Astrocyte (in vitro differentiated cells and primary cell): ENCODE measurements around the gene FBXL13. TPM values are rescaled to one million over a fixed set of nuclear protein-coding genes. Genes with fewer than 3 reads are reported as not detected.

ENCODE experiments used
- DNase-seq: peaks from one replicate; pipeline ENCODE4 v3.0.0-alpha.2; 2010; ENCODE audit warnings: low read depth
- FAIRE-seq: peaks from 2 replicates; lab custom pipeline; 2011; peaks lifted over from hg19 to GRCh38; lab: Jason Lieb, UNC
- H2AFZ ChIP-seq: 2 replicates; pipeline ENCODE4 v1.6.0; 2012; ENCODE audit warnings: low read depth, low read length, inconsistent platforms
- H3K27ac ChIP-seq: 2 replicates; pipeline ENCODE4 v1.5.1; 2011; ENCODE audit warnings: low read depth, low read length, inconsistent platforms
- H3K27me3 ChIP-seq: 2 replicates; pipeline ENCODE4 v1.6.0; 2011; ENCODE audit warnings: low read length, inconsistent platforms; ENCODE audit not compliant: insufficient read depth
- H3K36me3 ChIP-seq: 2 replicates; pipeline ENCODE4 v1.5.1; 2011; ENCODE audit warnings: low read length, inconsistent platforms; ENCODE audit not compliant: insufficient read depth
- H3K4me1 ChIP-seq: 2 replicates; pipeline ENCODE4 v1.5.1; 2011; ENCODE audit warnings: low read length, inconsistent platforms; ENCODE audit not compliant: insufficient read depth
- H3K4me2 ChIP-seq: 2 replicates; pipeline ENCODE4 v1.6.0; 2012; ENCODE audit warnings: low read length, inconsistent platforms
- H3K4me3 ChIP-seq: 2 replicates; pipeline ENCODE4 v1.5.1; 2011; ENCODE audit warnings: low read depth, mild to moderate bottlenecking, low read length, inconsistent platforms; ENCODE audit not compliant: insufficient read depth
- H3K79me2 ChIP-seq: 2 replicates; pipeline ENCODE4 v1.6.0; 2012; ENCODE audit warnings: mild to moderate bottlenecking, low read length, inconsistent platforms; ENCODE audit not compliant: insufficient read depth
- H3K9ac ChIP-seq: 2 replicates; pipeline ENCODE4 v1.6.0; 2012; ENCODE audit warnings: mild to moderate bottlenecking, low read length, inconsistent platforms
- H3K9me3 ChIP-seq: 2 replicates; pipeline ENCODE4 v1.5.1; 2012; ENCODE audit warnings: low read depth, mild to moderate bottlenecking, low read length, inconsistent platforms; ENCODE audit not compliant: insufficient read depth
- H4K20me1 ChIP-seq: 2 replicates; pipeline ENCODE4 v1.6.0; 2012; ENCODE audit warnings: low read length, inconsistent platforms; ENCODE audit not compliant: insufficient read depth
- H3K27ac Mint-ChIP-seq: one replicate; pipeline ENCODE4 v1.8.0; 2021; ENCODE audit warnings: mild to moderate bottlenecking, mixed read lengths; ENCODE audit not compliant: unreplicated experiment
- H3K27me3 Mint-ChIP-seq: one replicate; pipeline ENCODE4 v1.8.0; 2021; ENCODE audit warnings: low read depth, mixed read lengths; ENCODE audit not compliant: unreplicated experiment
- H3K36me3 Mint-ChIP-seq: one replicate; pipeline ENCODE4 v1.8.0; 2021; ENCODE audit warnings: low read depth, mixed read lengths; ENCODE audit not compliant: unreplicated experiment
- H3K4me1 Mint-ChIP-seq: one replicate; pipeline ENCODE4 v1.8.0; 2021; ENCODE audit warnings: low read depth, mixed read lengths; ENCODE audit not compliant: unreplicated experiment
- H3K4me3 Mint-ChIP-seq: one replicate; pipeline ENCODE4 v1.8.0; 2021; ENCODE audit warnings: mild to moderate bottlenecking, moderate library complexity, mixed read lengths; ENCODE audit not compliant: unreplicated experiment
- H3K9me3 Mint-ChIP-seq: one replicate; pipeline ENCODE4 v1.8.0; 2021; ENCODE audit warnings: mild to moderate bottlenecking, mixed read lengths; ENCODE audit not compliant: unreplicated experiment
- EZH2 ChIP-seq: IDR thresholded peaks from 2 replicates; pipeline ENCODE4 v1.6.1; 2012; ENCODE audit warnings: mild to moderate bottlenecking, low read length, inconsistent platforms; ENCODE audit not compliant: insufficient read depth
- total RNA-seq: library from RNA; stranded (reverse); gene quantifications from 2 replicates; pipeline ENCODE4 v1.2.1, GENCODE V29; 2021
- TF ChIP-seq, protein P1 (sequence below): IDR thresholded peaks from 2 replicates; pipeline ENCODE4 v1.5.1; 2011; ENCODE audit warnings: low read depth, mild to moderate bottlenecking, inconsistent platforms, low read length, moderate library complexity; ENCODE audit not compliant: insufficient read depth

Gene FBXL13
- total RNA-seq, 1 donor from 2014 or later: 1.2 TPM

DNA sequence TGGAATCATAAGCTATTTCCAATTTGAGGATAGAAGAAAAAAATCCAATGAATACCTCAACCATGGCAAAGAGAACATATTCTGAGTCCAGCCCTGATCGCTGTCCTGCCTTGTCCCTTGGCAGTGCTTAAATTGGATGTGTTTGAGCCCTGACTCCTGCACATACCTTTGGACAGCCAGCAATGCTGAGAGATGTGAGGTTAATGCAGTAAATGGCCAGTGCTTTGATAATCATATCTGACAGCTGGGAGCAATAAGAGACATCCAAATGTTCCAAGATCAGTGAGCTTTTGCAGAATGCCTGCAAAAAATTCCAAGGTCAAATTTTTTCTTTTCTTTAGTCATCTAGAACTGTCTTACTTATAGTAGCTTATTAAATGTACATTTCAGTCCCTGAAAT lies 241.9 kb downstream of the FBXL13 start:
- H3K4me1 ChIP-seq: peaks cover 40% of the 10 kb centered on the region
- TF ChIP-seq, protein P1, sequence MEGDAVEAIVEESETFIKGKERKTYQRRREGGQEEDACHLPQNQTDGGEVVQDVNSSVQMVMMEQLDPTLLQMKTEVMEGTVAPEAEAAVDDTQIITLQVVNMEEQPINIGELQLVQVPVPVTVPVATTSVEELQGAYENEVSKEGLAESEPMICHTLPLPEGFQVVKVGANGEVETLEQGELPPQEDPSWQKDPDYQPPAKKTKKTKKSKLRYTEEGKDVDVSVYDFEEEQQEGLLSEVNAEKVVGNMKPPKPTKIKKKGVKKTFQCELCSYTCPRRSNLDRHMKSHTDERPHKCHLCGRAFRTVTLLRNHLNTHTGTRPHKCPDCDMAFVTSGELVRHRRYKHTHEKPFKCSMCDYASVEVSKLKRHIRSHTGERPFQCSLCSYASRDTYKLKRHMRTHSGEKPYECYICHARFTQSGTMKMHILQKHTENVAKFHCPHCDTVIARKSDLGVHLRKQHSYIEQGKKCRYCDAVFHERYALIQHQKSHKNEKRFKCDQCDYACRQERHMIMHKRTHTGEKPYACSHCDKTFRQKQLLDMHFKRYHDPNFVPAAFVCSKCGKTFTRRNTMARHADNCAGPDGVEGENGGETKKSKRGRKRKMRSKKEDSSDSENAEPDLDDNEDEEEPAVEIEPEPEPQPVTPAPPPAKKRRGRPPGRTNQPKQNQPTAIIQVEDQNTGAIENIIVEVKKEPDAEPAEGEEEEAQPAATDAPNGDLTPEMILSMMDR: no peak
- no peak for TF ChIP-seq EZH2
- Mint-ChIP-seq H3K4me3 (no peak overlapping the region), H3K27me3 (no peaks in the 10 kb centered on the region), H3K9me3 (no peaks in the 10 kb centered on the region), H3K27ac (no peak overlapping the region), H3K4me1 (peaks cover 43% of the 10 kb centered on the region), H3K36me3 (no peaks in the 10 kb centered on the region)
- H4K20me1 ChIP-seq: no peaks in the 10 kb centered on the region
- no peaks in the 10 kb centered on the region for H3K79me2 ChIP-seq
- no peak for FAIRE-seq
- H3K36me3 ChIP-seq: no peaks in the 10 kb centered on the region
- DNase-seq: no peak
- no peak overlapping the region for H3K27ac ChIP-seq
- H3K9ac ChIP-seq: no peak overlapping the region
- H2AFZ ChIP-seq: no peak overlapping the region
- H3K27me3 ChIP-seq: no peaks in the 10 kb centered on the region
- no peak overlapping the region for H3K4me2 ChIP-seq
- H3K4me3 ChIP-seq: no peak overlapping the region
- no peaks in the 10 kb centered on the region for H3K9me3 ChIP-seq

DNA sequence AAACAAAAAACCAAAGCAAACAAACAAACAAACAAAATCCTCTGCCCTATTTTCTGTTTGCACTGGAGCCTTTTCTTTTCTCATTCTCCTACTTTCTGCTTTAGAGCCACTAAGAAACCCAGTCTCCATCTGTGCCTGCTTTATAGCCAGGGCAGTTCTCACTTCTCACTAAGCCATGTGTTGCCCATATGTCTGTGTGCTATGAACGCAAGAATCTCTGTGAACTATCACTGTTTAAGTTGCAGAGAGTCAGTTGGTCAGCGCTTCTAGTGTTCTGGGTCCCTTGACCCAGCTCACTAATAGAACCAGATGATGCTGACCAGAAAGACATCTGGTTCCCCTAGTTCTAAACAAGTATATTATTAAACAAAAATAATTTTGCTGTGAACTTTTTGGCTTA lies 244.4 kb downstream of the FBXL13 start:
- Mint-ChIP-seq H3K4me1 (peaks cover 26% of the 10 kb centered on the region), H3K4me3 (no peak overlapping the region), H3K9me3 (no peaks in the 10 kb centered on the region), H3K27me3 (no peaks in the 10 kb centered on the region), H3K36me3 (no peaks in the 10 kb centered on the region), H3K27ac (no peak overlapping the region)
- no peak overlapping the region for H2AFZ ChIP-seq
- H3K27me3 ChIP-seq: no peaks in the 10 kb centered on the region
- no peaks in the 10 kb centered on the region for H3K36me3 ChIP-seq
- no peak for DNase-seq
- TF ChIP-seq EZH2: no peak
- TF ChIP-seq, protein P1: no peak
- no peaks in the 10 kb centered on the region for H3K9me3 ChIP-seq
- no peaks in the 10 kb centered on the region for H3K79me2 ChIP-seq
- H3K4me2 ChIP-seq: no peak overlapping the region
- H3K4me1 ChIP-seq: peaks cover 20% of the 10 kb centered on the region
- no peaks in the 10 kb centered on the region for H4K20me1 ChIP-seq
- no peak overlapping the region for H3K4me3 ChIP-seq
- no peak for FAIRE-seq
- H3K27ac ChIP-seq: no peak overlapping the region
- no peak overlapping the region for H3K9ac ChIP-seq

DNA sequence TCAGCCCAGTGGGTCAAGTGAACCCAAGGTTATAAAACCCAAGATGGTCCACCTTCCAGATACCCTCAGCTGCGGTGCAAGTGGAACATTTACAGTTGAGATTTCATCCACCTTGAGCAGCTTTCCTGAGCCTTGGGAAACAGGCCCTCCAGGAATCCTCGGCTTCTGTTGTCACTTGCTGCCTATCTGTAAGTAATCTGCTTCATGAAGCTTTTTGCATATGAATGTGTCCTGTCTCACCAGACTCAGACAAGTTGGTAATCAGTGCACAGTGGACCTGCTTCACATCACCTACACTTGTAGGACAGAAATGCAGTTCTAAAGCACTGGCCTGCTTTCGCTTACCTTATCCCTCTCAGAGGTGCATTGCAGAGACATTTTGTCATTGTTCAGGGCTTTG lies 245.5 kb downstream of the FBXL13 start:
- no peak overlapping the region for H3K9ac ChIP-seq
- DNase-seq (no peak), FAIRE-seq (no peak)
- no peak overlapping the region for H3K4me3 Mint-ChIP-seq
- H3K9me3 ChIP-seq: no peaks in the 10 kb centered on the region
- H3K4me3 ChIP-seq: no peak overlapping the region
- no peak overlapping the region for H2AFZ ChIP-seq
- H3K9me3 Mint-ChIP-seq: no peaks in the 10 kb centered on the region
- H3K27ac ChIP-seq: no peak overlapping the region
- no peak overlapping the region for H3K4me2 ChIP-seq
- no peaks in the 10 kb centered on the region for H3K36me3 Mint-ChIP-seq
- TF ChIP-seq EZH2: no peak
- TF ChIP-seq, protein P1: no peak
- H3K27me3 Mint-ChIP-seq: no peaks in the 10 kb centered on the region
- no peaks in the 10 kb centered on the region for H3K79me2 ChIP-seq
- H4K20me1 ChIP-seq: no peaks in the 10 kb centered on the region
- H3K36me3 ChIP-seq: no peaks in the 10 kb centered on the region
- no peak overlapping the region for H3K27ac Mint-ChIP-seq
- peaks cover 14% of the 10 kb centered on the region for H3K4me1 ChIP-seq
- no peaks in the 10 kb centered on the region for H3K27me3 ChIP-seq
- H3K4me1 Mint-ChIP-seq: peaks cover 19% of the 10 kb centered on the region
